ENCODE data around the gene SORCS3.

- no peak for TF ChIP-seq CTCF (IDR thresholded peaks at IDR 0.05; ENCODE audit: low read depth, low read length)
- no peak for TF ChIP-seq POLR2A (IDR thresholded peaks at IDR 0.05; ENCODE audit: extremely low read depth, insufficient read length)
- TF ChIP-seq, protein P1, sequence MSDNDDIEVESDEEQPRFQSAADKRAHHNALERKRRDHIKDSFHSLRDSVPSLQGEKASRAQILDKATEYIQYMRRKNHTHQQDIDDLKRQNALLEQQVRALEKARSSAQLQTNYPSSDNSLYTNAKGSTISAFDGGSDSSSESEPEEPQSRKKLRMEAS (IDR thresholded peaks at IDR 0.05; ENCODE audit: low read depth, low read length) = no peak
Observed at GRCh38 chr10:104966563-104967297, 325.6 kb downstream of the SORCS3 start.
